GM12878 (cell line): ENCODE results near the gene FBXW7.

Experiments used
- FOS ChIP-seq: IDR thresholded peaks from 3 replicates; pipeline ENCODE4 v1.6.1; 2011; ENCODE audit warnings: borderline replicate concordance; ENCODE audit not compliant: insufficient read length; ENCODE audit errors: extremely low read depth
- GABPA ChIP-seq: IDR thresholded peaks from 2 replicates; pipeline ENCODE4 v1.6.1; 2014; ENCODE audit warnings: antibody characterized with exemption, low read depth, mild to moderate bottlenecking, inconsistent platforms
- HDAC2 ChIP-seq: fragments of 200-600 bp; sonication (generic); IDR thresholded peaks from 2 replicates; pipeline ENCODE4 v1.6.1; 2017
- POLR2A ChIP-seq: IDR thresholded peaks from 2 replicates; pipeline ENCODE4 v1.6.1; 2011; ENCODE audit warnings: low read depth, mild to moderate bottlenecking, low read length
- POLR2AphosphoS5 ChIP-seq: IDR thresholded peaks from 2 replicates; pipeline ENCODE4 v1.6.1; 2011; ENCODE audit warnings: mild to moderate bottlenecking, low read length, inconsistent platforms
- RAD21 ChIP-seq: IDR thresholded peaks from 2 replicates; pipeline ENCODE4 v1.6.1; 2011; ENCODE audit warnings: mild to moderate bottlenecking, low read depth, low read length, moderate library complexity; ENCODE audit not compliant: insufficient read depth
- SP1 ChIP-seq: IDR thresholded peaks from one replicate; pipeline ENCODE4 v1.6.1; 2011; ENCODE audit warnings: low read depth, low read length
- STAT1 ChIP-seq: fragments of 450-650 bp; conservative IDR thresholded peaks from 2 replicates; pipeline ENCODE4 v1.6.1; 2014; ENCODE audit warnings: antibody characterized with exemption, mild to moderate bottlenecking
- YY1 ChIP-seq: IDR thresholded peaks from 2 replicates; pipeline ENCODE4 v1.6.1; 2011; ENCODE audit warnings: low read depth, mild to moderate bottlenecking, low read length
- ZBTB33 ChIP-seq: fragments of 450-650 bp; IDR thresholded peaks from 2 replicates; pipeline ENCODE4 v1.6.1; 2017; ENCODE audit warnings: mild to moderate bottlenecking
- TF ChIP-seq, protein P1 (sequence below), 3 experiments: IDR thresholded peaks in 2 of 3; conservative IDR thresholded peaks in 1 of 3; 2 replicates each; pipeline ENCODE4 v1.5.1; 2011; ENCODE audit warnings: low read depth in 3 of 3, low read length in 3 of 3, mild to moderate bottlenecking in 3 of 3, control low read depth in 2 of 3, moderate library complexity in 2 of 3, inconsistent platforms in 1 of 3, mixed read lengths in 1 of 3; ENCODE audit not compliant: control insufficient read depth in 2 of 3, insufficient read depth in 1 of 3; ENCODE audit errors: extremely low read depth in 1 of 3
- TF ChIP-seq, protein P2 (sequence below): IDR thresholded peaks from 2 replicates; pipeline ENCODE4 v1.6.1; 2012; ENCODE audit warnings: low read depth, low read length, improper control_type of control experiment

DNA sequence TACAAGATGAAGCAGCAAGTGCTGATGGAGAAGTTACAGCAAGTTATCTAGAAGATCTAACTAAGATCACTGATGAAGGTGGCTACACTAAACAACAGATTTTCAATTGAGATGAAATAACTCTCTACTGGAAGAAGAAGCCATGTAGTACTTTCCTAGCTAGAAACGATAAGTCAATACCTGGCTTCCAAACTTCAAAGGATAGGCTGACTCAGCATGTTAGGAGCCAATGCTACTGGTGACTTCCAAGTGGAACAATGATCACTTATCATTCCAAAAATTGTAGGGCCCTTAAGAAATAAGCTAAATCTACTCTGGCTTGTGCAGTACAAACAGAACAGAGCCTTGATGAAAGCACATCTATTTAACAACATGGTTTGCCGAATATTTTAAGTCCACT is 55.0 kb downstream of the FBXW7 start:
- TF ChIP-seq POLR2A, result no peak
- TF ChIP-seq GABPA, result no peak
- no peak for TF ChIP-seq POLR2AphosphoS5
- no peak for TF ChIP-seq HDAC2
- TF ChIP-seq SP1, result no peak
- TF ChIP-seq, protein P1, sequence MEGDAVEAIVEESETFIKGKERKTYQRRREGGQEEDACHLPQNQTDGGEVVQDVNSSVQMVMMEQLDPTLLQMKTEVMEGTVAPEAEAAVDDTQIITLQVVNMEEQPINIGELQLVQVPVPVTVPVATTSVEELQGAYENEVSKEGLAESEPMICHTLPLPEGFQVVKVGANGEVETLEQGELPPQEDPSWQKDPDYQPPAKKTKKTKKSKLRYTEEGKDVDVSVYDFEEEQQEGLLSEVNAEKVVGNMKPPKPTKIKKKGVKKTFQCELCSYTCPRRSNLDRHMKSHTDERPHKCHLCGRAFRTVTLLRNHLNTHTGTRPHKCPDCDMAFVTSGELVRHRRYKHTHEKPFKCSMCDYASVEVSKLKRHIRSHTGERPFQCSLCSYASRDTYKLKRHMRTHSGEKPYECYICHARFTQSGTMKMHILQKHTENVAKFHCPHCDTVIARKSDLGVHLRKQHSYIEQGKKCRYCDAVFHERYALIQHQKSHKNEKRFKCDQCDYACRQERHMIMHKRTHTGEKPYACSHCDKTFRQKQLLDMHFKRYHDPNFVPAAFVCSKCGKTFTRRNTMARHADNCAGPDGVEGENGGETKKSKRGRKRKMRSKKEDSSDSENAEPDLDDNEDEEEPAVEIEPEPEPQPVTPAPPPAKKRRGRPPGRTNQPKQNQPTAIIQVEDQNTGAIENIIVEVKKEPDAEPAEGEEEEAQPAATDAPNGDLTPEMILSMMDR (IDR thresholded peaks at IDR 0.05 in 2 of 3, conservative IDR thresholded peaks at IDR 0.05 in 1 of 3; ENCODE audit: control insufficient read depth in 2 of 3, extremely low read depth in 1 of 3, insufficient read depth in 1 of 3, low read depth in 3 of 3, low read length in 3 of 3), result no peak
- no peak for TF ChIP-seq ZBTB33
- TF ChIP-seq FOS, result no peak
- TF ChIP-seq STAT1, result no peak
- TF ChIP-seq YY1, result no peak
- no peak for TF ChIP-seq RAD21
- TF ChIP-seq, protein P2, sequence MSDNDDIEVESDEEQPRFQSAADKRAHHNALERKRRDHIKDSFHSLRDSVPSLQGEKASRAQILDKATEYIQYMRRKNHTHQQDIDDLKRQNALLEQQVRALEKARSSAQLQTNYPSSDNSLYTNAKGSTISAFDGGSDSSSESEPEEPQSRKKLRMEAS, result no peak
